ENCODE data around the gene GOLGA5.
"Not testable (repeated sequence)": the region's sequence is repeated elsewhere in the genome, so short reads cannot be mapped to it uniquely, and the experiment has no call there.

Gene GOLGA5

GRCh38 chr14:92847278-92847677, 53.2 kb downstream of the GOLGA5 start:
- no peak for DNase-seq (ENCODE audit: extremely low read depth, insufficient read length)
- no peak overlapping the region for H3K4me3 ChIP-seq (replicated peaks; ENCODE audit: low read depth, low read length)
- H3K27me3 ChIP-seq (replicated peaks; ENCODE audit: control insufficient read depth, insufficient read depth, low read length), result no peaks in the 10 kb centered on the region
- no peak for TF ChIP-seq CTCF (IDR thresholded peaks at IDR 0.05; ENCODE audit: insufficient read depth, low read length, poor library complexity, severe bottlenecking)
- no peaks in the 10 kb centered on the region for H3K36me3 ChIP-seq (ENCODE audit: control insufficient read depth, insufficient read depth, low read length)

- Histone ChIP-seq H3K27me3 (replicated peaks; ENCODE audit: control insufficient read depth, insufficient read depth, low read length) (no peaks in the 10 kb centered on the region), H3K4me3 (replicated peaks; ENCODE audit: low read depth, low read length) (no peak overlapping the region), H3K36me3 (ENCODE audit: control insufficient read depth, insufficient read depth, low read length) (no peaks in the 10 kb centered on the region)
- DNase-seq (ENCODE audit: extremely low read depth, insufficient read length), result no peak
- TF ChIP-seq CTCF (IDR thresholded peaks at IDR 0.05; ENCODE audit: insufficient read depth, low read length, poor library complexity, severe bottlenecking), result no peak
Observed at GRCh38 chr14:92847749-92848148, 53.6 kb downstream of the GOLGA5 start.

DNA sequence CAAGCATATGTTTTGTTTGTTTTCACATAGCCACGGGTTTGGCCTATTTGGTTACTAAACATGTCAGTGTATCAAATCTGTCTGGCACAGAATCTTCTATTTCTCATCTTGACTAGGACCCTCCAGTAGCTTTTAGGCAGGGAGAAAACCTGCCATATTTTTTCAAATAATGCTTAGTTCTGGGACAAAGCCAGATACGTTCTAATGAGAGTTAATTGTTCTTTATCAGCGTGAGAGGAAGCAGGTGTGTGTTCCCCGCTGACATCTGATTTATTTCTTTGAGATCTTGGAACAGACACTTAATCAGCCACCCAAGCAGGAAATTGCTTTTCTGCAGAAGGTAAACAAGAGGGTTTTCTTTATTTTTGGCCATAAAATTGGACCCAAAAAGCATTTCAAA, 54.8 kb downstream of the GOLGA5 start:
- Histone ChIP-seq H3K36me3 (ENCODE audit: control insufficient read depth, insufficient read depth, low read length) (no peaks in the 10 kb centered on the region), H3K4me3 (replicated peaks; ENCODE audit: low read depth, low read length) (no peak overlapping the region), H3K27me3 (replicated peaks; ENCODE audit: control insufficient read depth, insufficient read depth, low read length) (no peaks in the 10 kb centered on the region)
- DNase-seq (ENCODE audit: extremely low read depth, insufficient read length), result no peak
- TF ChIP-seq CTCF (IDR thresholded peaks at IDR 0.05; ENCODE audit: insufficient read depth, low read length, poor library complexity, severe bottlenecking), result no peak

DNA sequence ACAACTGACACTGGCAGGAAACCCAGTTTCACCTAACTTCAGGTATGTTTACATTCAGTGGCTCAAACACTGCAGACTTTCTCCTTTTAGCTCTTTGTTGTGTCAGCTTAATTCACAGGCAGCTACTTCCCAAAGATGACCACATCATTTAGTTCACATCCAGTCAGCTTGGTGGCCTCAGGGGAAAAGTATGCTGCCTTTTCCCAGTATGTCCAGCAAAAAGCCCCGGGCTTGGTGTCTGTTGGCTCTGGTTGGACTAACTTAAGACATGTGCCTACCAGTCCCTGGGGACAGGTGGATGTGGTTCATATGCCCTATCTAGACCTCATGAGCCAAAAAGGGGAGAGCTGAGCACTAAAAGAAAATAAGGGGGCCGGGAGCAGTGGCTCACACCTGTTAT, 56.4 kb downstream of the GOLGA5 start:
- DNase-seq (ENCODE audit: extremely low read depth, insufficient read length), result no peak
- TF ChIP-seq CTCF (IDR thresholded peaks at IDR 0.05; ENCODE audit: insufficient read depth, low read length, poor library complexity, severe bottlenecking), result no peak
- no peaks in the 10 kb centered on the region for H3K27me3 ChIP-seq (replicated peaks; ENCODE audit: control insufficient read depth, insufficient read depth, low read length)
- H3K4me3 ChIP-seq (replicated peaks; ENCODE audit: low read depth, low read length), result no peak overlapping the region
- no peaks in the 10 kb centered on the region for H3K36me3 ChIP-seq (ENCODE audit: control insufficient read depth, insufficient read depth, low read length)

DNA sequence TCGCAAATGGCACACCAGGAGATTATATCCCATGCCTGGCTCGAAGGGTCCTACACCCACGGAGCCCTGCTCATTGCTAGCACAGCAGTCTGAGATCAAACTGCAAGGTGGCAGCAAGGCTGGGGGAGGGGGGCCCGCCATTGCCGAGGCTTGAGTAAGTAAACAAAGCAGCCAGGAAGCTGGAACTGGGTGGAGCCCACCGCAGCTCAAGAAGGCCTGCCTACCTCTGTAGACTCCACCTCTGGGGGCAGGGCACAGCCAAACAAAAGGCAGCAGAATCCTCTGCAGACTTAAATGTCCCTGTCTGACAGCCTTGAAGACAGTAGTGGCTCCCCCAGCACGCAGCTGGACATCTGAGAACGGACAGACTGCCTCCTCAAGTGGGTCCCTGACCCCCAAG, 59.0 kb downstream of the GOLGA5 start:
- H3K4me3 ChIP-seq (replicated peaks; ENCODE audit: low read depth, low read length); H3K27me3 ChIP-seq (replicated peaks; ENCODE audit: control insufficient read depth, insufficient read depth, low read length); H3K36me3 ChIP-seq (ENCODE audit: control insufficient read depth, insufficient read depth, low read length); DNase-seq (ENCODE audit: extremely low read depth, insufficient read length): not testable (repeated sequence)

- Histone ChIP-seq H3K27me3 (replicated peaks; ENCODE audit: control insufficient read depth, insufficient read depth, low read length) (no peaks in the 10 kb centered on the region), H3K4me3 (replicated peaks; ENCODE audit: low read depth, low read length) (no peak overlapping the region), H3K36me3 (ENCODE audit: control insufficient read depth, insufficient read depth, low read length) (no peaks in the 10 kb centered on the region)
- no peak for DNase-seq (ENCODE audit: extremely low read depth, insufficient read length)
- TF ChIP-seq CTCF (IDR thresholded peaks at IDR 0.05; ENCODE audit: insufficient read depth, low read length, poor library complexity, severe bottlenecking), result no peak
Observed at GRCh38 chr14:92860049-92860840, 66.1 kb downstream of the GOLGA5 start.
